Skeletal muscle tissue (tissue), 4 donors: ENCODE results near the gene NPPB. TPM values are rescaled to one million over a fixed set of nuclear protein-coding genes. Genes with fewer than 3 reads are reported as not detected.
A peak's percentile ranks its signal among the peaks of the same experiment; 100 is the strongest.

ENCODE experiments used
- H3K27ac ChIP-seq: one replicate; pipeline ENCODE4 v1.7.0; 2013; ENCODE audit warnings: mild to moderate bottlenecking, low read depth, low read length, inconsistent platforms
- H3K27me3 ChIP-seq, 3 donors: one replicate each; pipeline ENCODE4 v1.7.0; 2013; ENCODE audit warnings: low read length in 3 of 3; ENCODE audit not compliant: control insufficient read depth in 3 of 3, insufficient read depth in 3 of 3
- H3K36me3 ChIP-seq, 3 donors: one replicate each; pipeline ENCODE4 v1.7.0; 2013; ENCODE audit warnings: low read length in 3 of 3; ENCODE audit not compliant: control insufficient read depth in 3 of 3, insufficient read depth in 3 of 3
- H3K4me1 ChIP-seq, 3 donors: one replicate each; pipeline ENCODE4 v1.7.0; 2013; ENCODE audit warnings: low read length in 3 of 3, mild to moderate bottlenecking in 3 of 3; ENCODE audit not compliant: control insufficient read depth in 3 of 3, insufficient read depth in 3 of 3
- H3K4me3 ChIP-seq, 3 donors: one replicate each; pipeline ENCODE4 v1.7.0; 2013; ENCODE audit warnings: low read length in 3 of 3
- H3K9ac ChIP-seq, 3 donors: one replicate each; pipeline ENCODE4 v1.7.0; 2013; ENCODE audit warnings: low read length in 3 of 3, mild to moderate bottlenecking in 3 of 3, moderate library complexity in 2 of 3, low read depth in 1 of 3
- H3K9me3 ChIP-seq, 3 donors: one replicate each; pipeline ENCODE4 v1.7.0; 2013; ENCODE audit warnings: low read length in 3 of 3; ENCODE audit not compliant: control insufficient read depth in 3 of 3
- total RNA-seq: library from RNA; depleted of rRNA; stranded (reverse); fragments of >200 nt; gene quantifications from one replicate; pipeline ENCODE4 v1.2.3, GENCODE V29; 2014
- donor health status: Osteomylitis.

NPPB gene
- total RNA-seq, 1 donor from 2014 or later, result 1.0 TPM

DNA sequence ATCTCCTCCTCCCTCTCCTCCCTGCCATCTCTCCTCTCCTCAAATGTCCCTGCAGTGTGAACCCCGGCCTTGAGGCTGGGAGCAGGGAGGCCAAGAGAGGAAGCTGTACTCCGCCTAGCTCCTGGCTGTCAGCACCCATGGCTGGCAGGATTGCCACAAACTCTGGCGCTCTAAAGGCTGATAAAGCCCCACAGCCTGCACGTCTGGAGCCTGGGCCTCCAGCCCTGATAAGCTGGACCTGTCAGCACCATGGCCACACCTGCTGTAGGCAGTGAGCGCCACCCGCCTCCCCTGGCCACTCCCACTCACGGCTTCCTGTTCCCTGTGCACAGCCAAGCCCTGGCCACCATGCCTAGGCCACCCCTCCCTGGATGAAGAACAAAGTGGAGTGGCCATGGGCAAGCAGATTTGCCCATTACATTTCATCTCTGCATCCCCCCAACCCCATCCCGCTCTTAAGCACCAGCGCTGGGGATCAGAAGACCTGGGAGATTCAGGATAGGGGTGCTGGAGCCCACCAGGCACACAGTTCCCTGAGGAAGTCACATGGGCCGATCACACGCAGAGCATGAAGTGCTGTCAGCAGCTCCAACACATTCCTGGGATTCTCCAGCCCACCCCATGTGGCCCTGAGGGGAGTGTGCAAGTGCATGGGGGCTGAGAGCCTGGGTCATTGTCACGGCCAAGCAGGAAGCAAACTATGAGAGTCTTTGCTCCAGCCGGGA lies 24.2 kb upstream of the NPPB start:
- H3K36me3 ChIP-seq, result no peaks in the 10 kb centered on the region
- H3K27ac ChIP-seq, result no peak overlapping the region
- no peaks in the 10 kb centered on the region for H3K9me3 ChIP-seq
- H3K9ac ChIP-seq, result no peak overlapping the region
- H3K4me1 ChIP-seq, result peaks cover 48 to 74% (median 72%) of the 10 kb centered on the region in 3 donors
- peaks cover 0 to 13% (median 0%) of the 10 kb centered on the region in 3 donors for H3K27me3 ChIP-seq
- no peak overlapping the region for H3K4me3 ChIP-seq

DNA sequence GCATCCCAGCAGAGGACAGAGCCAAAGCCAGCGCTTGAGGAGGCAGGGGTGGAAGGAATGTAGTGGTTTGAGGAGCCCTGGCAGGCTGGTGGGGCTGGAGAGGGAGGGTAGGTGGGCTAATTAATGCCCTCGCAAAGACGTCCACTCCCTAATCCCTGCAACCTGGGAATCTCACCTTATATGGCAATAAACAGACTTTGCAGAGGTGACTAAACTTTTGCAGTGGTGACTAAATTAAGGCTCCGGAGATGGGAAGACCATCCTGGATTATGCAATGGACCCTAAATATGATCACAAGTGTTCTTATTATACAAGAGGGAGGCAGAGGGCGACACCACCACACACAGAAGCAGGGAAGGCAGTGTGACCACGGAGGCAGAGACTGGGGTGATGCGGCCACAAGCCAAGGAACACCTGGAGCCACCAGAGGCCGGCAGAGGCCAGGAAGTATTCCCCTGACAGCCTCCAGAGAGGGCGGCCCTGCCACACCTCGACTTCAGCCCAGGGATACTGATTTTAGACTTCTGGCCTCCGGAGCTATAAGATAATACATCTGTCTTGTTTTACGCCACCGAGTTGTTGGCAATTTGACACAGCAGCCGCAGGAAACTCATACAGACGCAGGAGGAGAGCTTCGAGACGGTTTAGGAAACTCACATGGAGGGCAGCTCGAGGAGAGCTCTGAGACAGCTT lies 23.1 kb upstream of the NPPB start:
- peaks cover 0 to 13% (median 0%) of the 10 kb centered on the region in 3 donors for H3K27me3 ChIP-seq
- no peaks in the 10 kb centered on the region for H3K36me3 ChIP-seq
- no peaks in the 10 kb centered on the region for H3K9me3 ChIP-seq
- no peak overlapping the region for H3K4me3 ChIP-seq
- H3K27ac ChIP-seq, result peak overlapping the region; percentile 49
- no peak overlapping the region for H3K9ac ChIP-seq
- H3K4me1 ChIP-seq, result peaks cover 40 to 67% (median 66%) of the 10 kb centered on the region in 3 donors

DNA sequence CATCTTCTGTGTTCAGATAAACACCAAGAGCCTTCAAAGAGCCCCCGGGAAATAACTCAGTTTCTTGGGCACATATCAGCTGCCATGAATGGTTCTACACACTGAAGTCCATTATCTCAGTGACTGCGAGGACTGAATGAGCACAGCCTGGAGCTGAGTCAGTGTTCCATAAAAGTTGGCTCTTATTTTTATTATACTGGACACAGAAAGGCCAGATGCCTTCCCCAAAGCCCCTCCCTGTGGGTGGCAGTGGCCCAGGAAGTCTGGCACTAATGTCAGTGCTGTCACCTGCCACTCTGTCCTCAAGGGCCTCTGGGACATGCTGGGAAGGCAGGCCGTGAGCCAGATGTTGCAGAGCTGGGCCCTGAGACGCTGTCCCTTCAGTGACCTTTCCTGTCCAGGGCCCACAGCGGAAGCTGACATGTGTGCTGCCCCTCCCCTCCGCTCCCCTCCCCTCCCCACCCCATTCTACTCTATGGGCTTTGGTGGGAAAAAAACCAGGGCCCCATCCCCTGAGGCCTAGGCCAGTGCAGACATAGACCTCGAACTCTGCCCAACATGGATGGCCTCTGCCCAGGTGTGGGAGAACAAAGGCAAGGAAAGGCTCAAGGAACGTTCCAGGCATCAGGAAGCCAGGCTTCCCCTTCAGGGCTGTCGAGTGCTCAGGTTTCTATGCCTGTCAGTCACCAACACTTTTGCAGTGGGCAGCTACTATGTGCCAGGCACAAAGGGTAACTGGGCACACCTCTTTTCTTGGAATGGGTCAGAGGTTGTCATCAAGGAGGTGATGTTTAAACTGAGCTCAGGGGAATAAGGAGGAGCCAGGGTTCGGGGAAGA lies 22.4 kb upstream of the NPPB start:
- Histone ChIP-seq H3K4me1 (peaks cover 38 to 60% (median 58%) of the 10 kb centered on the region in 3 donors), H3K4me3 (no peak overlapping the region), H3K27me3 (peaks cover 0 to 13% (median 0%) of the 10 kb centered on the region in 3 donors), H3K9ac (peak overlapping the region in 1 of 3 donors; percentile 50), H3K36me3 (no peaks in the 10 kb centered on the region), H3K9me3 (no peaks in the 10 kb centered on the region), H3K27ac (peak overlapping the region; percentile 49)

DNA sequence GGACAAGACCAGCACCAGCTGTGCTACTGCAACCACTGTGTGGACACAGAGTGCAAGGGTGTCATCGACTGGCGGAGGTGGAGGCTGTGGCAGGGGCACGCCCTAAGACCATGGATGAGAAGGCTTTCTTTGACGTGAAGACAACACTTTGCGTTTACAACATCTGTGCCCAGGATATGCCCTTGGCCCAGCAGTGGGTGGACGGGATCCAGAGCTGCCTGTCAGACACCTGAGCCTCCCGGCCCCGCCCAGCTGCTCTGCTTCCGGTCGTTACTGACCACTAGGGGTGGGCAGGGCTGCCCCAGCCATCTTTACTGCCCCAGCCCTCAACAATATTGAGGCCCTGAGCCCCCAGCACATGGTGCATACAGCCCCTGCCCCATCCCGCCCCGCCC lies 21.4 kb upstream of the NPPB start:
- no peaks in the 10 kb centered on the region for H3K36me3 ChIP-seq
- no peaks in the 10 kb centered on the region for H3K9me3 ChIP-seq
- peak overlapping the region in 1 of 3 donors; percentile 22 for H3K4me3 ChIP-seq
- H3K27me3 ChIP-seq, result peaks cover 0 to 13% (median 0%) of the 10 kb centered on the region in 3 donors
- peak overlapping the region in 1 of 3 donors; percentile 45 for H3K9ac ChIP-seq
- H3K4me1 ChIP-seq, result peaks cover 33 to 53% (median 53%) of the 10 kb centered on the region in 3 donors
- peak overlapping the region; percentile 49 for H3K27ac ChIP-seq

DNA sequence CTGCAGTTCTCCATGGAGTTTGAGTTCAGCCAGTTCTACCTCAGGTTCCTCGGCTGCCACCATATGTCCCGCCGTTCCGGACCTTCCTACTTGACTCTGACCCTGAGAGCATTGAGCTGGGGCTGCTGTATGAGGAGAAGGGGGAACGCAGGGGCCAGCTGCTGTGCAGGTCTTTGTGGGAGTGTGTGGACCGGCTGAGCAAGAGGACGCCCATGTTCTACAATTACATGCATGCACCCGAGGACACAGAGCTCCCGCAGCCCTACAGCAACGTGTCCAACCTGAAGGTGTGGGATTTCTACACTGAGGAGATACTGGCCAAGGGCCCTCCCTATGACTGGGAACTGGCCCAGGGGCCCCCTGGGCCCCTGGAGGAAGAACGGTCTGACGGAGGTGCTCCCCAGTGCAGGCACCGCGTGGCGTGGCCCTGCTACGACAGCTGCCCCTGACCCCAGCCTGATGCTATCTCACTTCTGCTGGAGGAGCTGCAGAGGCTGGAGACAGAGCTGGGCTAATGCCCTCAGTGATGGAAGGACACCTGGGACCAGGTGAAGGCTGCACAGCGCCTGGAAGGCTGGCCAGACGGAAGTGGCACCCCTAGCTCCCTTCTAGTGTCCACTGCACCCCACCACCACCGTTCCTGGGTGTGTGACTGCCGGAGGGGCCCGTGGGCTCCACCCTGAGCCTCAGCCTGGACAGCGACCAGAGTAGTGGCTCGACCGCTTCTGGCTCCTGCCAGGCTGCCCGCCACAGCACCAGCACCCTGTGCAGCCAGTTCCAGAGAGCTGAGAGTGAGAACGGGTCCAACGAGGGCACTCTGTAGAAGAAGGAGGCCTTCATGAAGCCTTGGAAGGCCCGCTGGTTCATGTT lies 20.8 kb upstream of the NPPB start:
- peaks cover 35 to 59% (median 59%) of the 10 kb centered on the region in 3 donors for H3K4me1 ChIP-seq
- peak overlapping the region in 1 of 3 donors; percentile 45 for H3K9ac ChIP-seq
- peak overlapping the region in 1 of 3 donors; percentile 22 for H3K4me3 ChIP-seq
- H3K9me3 ChIP-seq, result no peaks in the 10 kb centered on the region
- no peaks in the 10 kb centered on the region for H3K36me3 ChIP-seq
- no peak overlapping the region for H3K27ac ChIP-seq
- H3K27me3 ChIP-seq, result peaks cover 0 to 13% (median 0%) of the 10 kb centered on the region in 3 donors

DNA sequence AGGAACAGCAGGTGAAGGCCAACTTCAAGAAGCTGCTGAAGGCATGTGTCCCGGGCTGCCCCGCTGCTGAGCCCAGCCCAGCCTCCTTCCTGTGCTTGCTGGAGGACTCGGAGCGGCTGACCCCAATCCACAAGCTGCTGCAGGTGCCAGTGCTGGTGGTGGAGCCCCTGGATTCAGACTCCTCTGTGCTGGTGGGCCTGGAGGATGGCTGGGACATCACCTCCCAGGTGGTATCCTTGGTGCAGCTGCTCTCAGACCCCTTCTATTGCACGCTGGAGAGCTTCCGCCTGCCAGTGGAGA lies 20.1 kb upstream of the NPPB start:
- no peak overlapping the region for H3K27ac ChIP-seq
- peaks cover 42 to 66% (median 66%) of the 10 kb centered on the region in 3 donors for H3K4me1 ChIP-seq
- H3K27me3 ChIP-seq, result peaks cover 0 to 13% (median 0%) of the 10 kb centered on the region in 3 donors
- H3K9me3 ChIP-seq, result no peaks in the 10 kb centered on the region
- no peak overlapping the region for H3K4me3 ChIP-seq
- no peak overlapping the region for H3K9ac ChIP-seq
- no peaks in the 10 kb centered on the region for H3K36me3 ChIP-seq

DNA sequence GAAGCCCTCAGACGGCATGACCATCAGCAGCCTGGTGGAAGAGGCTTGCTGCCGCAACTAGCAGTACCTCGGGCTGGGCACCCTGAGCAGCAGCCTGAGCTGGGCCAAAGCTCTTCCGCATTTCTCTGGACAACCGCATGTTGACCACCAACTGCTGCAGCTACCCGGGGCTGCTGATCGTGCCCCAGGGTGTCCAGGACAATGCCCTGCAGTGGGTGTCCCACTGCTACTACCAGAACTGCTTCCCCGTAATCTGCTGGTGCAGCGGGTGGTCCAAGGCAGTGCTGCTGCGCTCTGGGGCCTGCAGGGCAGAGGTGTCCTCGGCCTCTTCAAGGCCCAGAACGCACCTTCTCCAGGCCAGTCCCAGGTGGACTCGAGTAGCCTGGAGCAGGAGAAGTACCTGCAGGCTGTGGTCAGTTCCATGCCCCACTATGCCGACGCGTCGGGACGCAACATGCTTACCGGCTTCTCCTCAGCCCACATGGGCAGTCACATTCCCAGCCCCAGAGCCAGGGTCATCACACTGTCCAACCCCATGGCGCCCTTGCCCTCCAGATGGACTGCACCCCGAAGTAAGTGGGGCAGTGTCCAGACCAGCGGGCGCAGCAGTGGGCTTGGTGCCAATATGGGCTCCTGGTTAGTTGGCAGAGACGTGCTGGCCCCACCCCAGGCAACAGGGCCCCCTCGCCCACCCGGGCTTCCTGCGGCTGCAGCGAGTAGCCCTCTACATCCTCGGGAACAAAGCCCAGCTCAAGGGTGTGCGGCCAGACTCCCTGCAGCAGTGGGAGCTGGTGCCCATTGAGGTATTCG lies 19.5 kb upstream of the NPPB start:
- H3K27me3 ChIP-seq, result peaks cover 0 to 12% (median 0%) of the 10 kb centered on the region in 3 donors
- H3K9ac ChIP-seq, result no peak overlapping the region
- no peak overlapping the region for H3K4me3 ChIP-seq
- H3K9me3 ChIP-seq, result no peaks in the 10 kb centered on the region
- H3K36me3 ChIP-seq, result no peaks in the 10 kb centered on the region
- peaks cover 44 to 71% (median 69%) of the 10 kb centered on the region in 3 donors for H3K4me1 ChIP-seq
- H3K27ac ChIP-seq, result no peak overlapping the region

DNA sequence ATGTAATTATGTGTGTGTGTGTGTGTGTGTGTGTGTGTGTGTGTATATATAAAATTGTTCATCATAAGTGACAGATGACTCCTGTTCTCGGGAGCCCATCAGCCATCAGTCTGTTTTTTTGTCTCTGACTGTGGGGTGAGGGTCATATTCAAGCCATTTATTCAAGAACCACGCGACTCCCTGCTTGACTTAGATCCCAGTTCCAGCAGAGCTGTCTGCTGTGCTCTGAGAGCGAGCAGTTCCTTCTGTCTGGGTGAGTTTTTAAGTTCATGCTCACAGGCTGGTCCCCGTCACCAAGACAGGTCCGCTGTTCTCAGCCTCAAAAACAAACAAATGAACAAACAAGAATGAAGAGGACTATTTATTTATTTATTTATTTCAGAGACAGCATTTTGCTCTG lies 18.3 kb upstream of the NPPB start:
- peaks cover 0 to 8% (median 0%) of the 10 kb centered on the region in 3 donors for H3K27me3 ChIP-seq
- no peak overlapping the region for H3K27ac ChIP-seq
- no peak overlapping the region for H3K4me3 ChIP-seq
- H3K9ac ChIP-seq, result no peak overlapping the region
- peaks cover 38 to 69% (median 66%) of the 10 kb centered on the region in 3 donors for H3K4me1 ChIP-seq
- H3K36me3 ChIP-seq, result no peaks in the 10 kb centered on the region
- no peaks in the 10 kb centered on the region for H3K9me3 ChIP-seq
